K562 (cell line): ENCODE results near the gene LIFR. TPM values are rescaled to one million over a fixed set of nuclear protein-coding genes. Genes with fewer than 3 reads are reported as not detected.

Experiments
- AFF1 ChIP-seq, 2 experiments: fragments of 450-650 bp; IDR thresholded peaks; 2 replicates each; pipeline ENCODE4 v1.6.1; 2018; ENCODE audit warnings: mild to moderate bottlenecking in 2 of 2, low read depth in 1 of 2; ENCODE audit not compliant: partially characterized antibody in 2 of 2
- ARID1B ChIP-seq: fragments of 450-650 bp; IDR thresholded peaks from 2 replicates; pipeline ENCODE4 v1.6.1; 2016; ENCODE audit warnings: antibody characterized with exemption, mild to moderate bottlenecking, inconsistent platforms
- ARNT ChIP-seq, 2 experiments: fragments of 450-650 bp; IDR thresholded peaks; 2 replicates each; pipeline ENCODE4 v1.6.1; 2016; ENCODE audit warnings: mild to moderate bottlenecking in 1 of 2
- CCNT2 ChIP-seq: IDR thresholded peaks from 2 replicates; pipeline ENCODE4 v1.6.1; 2011; ENCODE audit warnings: borderline replicate concordance, low read depth, mild to moderate bottlenecking, moderate library complexity, mixed read lengths, low read length; ENCODE audit not compliant: insufficient read length; ENCODE audit errors: extremely low read depth
- COPS2 ChIP-seq: fragments of 450-650 bp; conservative IDR thresholded peaks from 2 replicates; pipeline ENCODE4 v1.6.1; 2016; ENCODE audit warnings: mild to moderate bottlenecking, moderate library complexity
- CREB5 ChIP-seq: fragments of 250-450 bp; sonication (Bioruptor Pico); IDR thresholded peaks from 2 replicates; pipeline ENCODE4 v1.5.0; 2020; ENCODE audit warnings: mild to moderate bottlenecking
- GATAD2B ChIP-seq: fragments of 450-650 bp; IDR thresholded peaks from 2 replicates; pipeline ENCODE4 v1.6.1; 2017; ENCODE audit warnings: mild to moderate bottlenecking, borderline replicate concordance
- NFIC ChIP-seq: fragments of 450-650 bp; IDR thresholded peaks from 2 replicates; pipeline ENCODE4 v1.6.1; 2017; ENCODE audit warnings: mild to moderate bottlenecking, inconsistent platforms
- NR2C2 ChIP-seq, 2 experiments: fragments of 200-800 bp in 1 of 2; sonication (Bioruptor generic) in 1 of 2; sonication (generic) in 1 of 2; formaldehyde crosslinking in 1 of 2; IDR thresholded peaks; 2 replicates each; pipeline versions ENCODE4 v1.6.1 to v1.8.0; 2016 to 2022; ENCODE audit warnings: mild to moderate bottlenecking in 1 of 2, missing compliant biosample characterization in 1 of 2, missing genetic modification characterization in 1 of 2, missing genetic modification reagents in 1 of 2
- PHF8 ChIP-seq: fragments of 200-600 bp; sonication (generic); IDR thresholded peaks from 2 replicates; pipeline ENCODE4 v1.6.1; 2012; ENCODE audit warnings: mixed run types, mild to moderate bottlenecking, inconsistent platforms, low read length, moderate library complexity, borderline replicate concordance
- RBFOX2 ChIP-seq: fragments of 200-400 bp; formaldehyde crosslinking; IDR thresholded peaks from 2 replicates; pipeline ENCODE4 v1.6.1; 2017; ENCODE audit warnings: low read depth, mild to moderate bottlenecking, low read length, moderate library complexity
- ZBTB17 ChIP-seq: fragments of 450-650 bp; formaldehyde crosslinking; IDR thresholded peaks from 2 replicates; pipeline ENCODE4 v1.4.0; 2020; ENCODE audit warnings: mild to moderate bottlenecking
- ZNF316 ChIP-seq: fragments of 450-650 bp; IDR thresholded peaks from 2 replicates; pipeline ENCODE4 v1.6.1; 2016
- polyA plus RNA-seq, 8 experiments: library from polyadenylated mRNA; depleted of rRNA in 4 of 8; stranded (reverse) in 5 of 8; unstranded in 3 of 8; fragments of >200 nt; fragmentation: Nextera tagmentation in 2 of 8; fragmentation: Illumina TruSeq in 1 of 8; extraction: Ambion mirVana in 2 of 8; extraction: Trizol in 1 of 8; gene quantifications; 2 replicates each; pipeline versions ENCODE4 v1.2.1 to v1.2.3, GENCODE V29; 2011 to 2014; ENCODE audit warnings: inconsistent platforms in 1 of 8, missing spikeins in 1 of 8
- total RNA-seq, 7 experiments: library from RNA; depleted of rRNA in 6 of 7; stranded (reverse); fragments of >200 nt in 6 of 7; fragmentation: Illumina TruSeq in 2 of 7; extraction: Trizol in 2 of 7; gene quantifications; 2 replicates each; pipeline versions ENCODE4 v1.2.1 to v1.2.3, GENCODE V29; 2011 to 2021; ENCODE audit warnings: low replicate concordance in 1 of 7
- TF ChIP-seq, protein P1 (sequence below): sonication (generic); formaldehyde crosslinking; IDR thresholded peaks from 2 replicates; pipeline ENCODE4 v1.8.0; 2023; ENCODE audit warnings: missing genetic modification reagents, mild to moderate bottlenecking, borderline replicate concordance

The LIFR gene
- total and polyA plus RNA-seq, 9 of the 15 experiments (the other 6 are each of a cell fraction or from before 2014, with no cell fraction given): 0.43 to 5.7 (median 3.3) TPM

- no peak for TF ChIP-seq NFIC
- TF ChIP-seq COPS2: no peak
- no peak for TF ChIP-seq CCNT2
- no peak for TF ChIP-seq ZBTB17 (CRISPR knock-in tag)
- TF ChIP-seq PHF8: peak; percentile 39; the same call in 1 of the 2 replicates
- no peak for TF ChIP-seq AFF1 (IDR thresholded peaks at IDR 0.05; ENCODE audit: low read depth in 1 of 2, partially characterized antibody in 2 of 2)
- TF ChIP-seq GATAD2B: peak; percentile 76; the same call in 1 of the 2 replicates
- TF ChIP-seq ARID1B: no peak
- TF ChIP-seq, protein P1, sequence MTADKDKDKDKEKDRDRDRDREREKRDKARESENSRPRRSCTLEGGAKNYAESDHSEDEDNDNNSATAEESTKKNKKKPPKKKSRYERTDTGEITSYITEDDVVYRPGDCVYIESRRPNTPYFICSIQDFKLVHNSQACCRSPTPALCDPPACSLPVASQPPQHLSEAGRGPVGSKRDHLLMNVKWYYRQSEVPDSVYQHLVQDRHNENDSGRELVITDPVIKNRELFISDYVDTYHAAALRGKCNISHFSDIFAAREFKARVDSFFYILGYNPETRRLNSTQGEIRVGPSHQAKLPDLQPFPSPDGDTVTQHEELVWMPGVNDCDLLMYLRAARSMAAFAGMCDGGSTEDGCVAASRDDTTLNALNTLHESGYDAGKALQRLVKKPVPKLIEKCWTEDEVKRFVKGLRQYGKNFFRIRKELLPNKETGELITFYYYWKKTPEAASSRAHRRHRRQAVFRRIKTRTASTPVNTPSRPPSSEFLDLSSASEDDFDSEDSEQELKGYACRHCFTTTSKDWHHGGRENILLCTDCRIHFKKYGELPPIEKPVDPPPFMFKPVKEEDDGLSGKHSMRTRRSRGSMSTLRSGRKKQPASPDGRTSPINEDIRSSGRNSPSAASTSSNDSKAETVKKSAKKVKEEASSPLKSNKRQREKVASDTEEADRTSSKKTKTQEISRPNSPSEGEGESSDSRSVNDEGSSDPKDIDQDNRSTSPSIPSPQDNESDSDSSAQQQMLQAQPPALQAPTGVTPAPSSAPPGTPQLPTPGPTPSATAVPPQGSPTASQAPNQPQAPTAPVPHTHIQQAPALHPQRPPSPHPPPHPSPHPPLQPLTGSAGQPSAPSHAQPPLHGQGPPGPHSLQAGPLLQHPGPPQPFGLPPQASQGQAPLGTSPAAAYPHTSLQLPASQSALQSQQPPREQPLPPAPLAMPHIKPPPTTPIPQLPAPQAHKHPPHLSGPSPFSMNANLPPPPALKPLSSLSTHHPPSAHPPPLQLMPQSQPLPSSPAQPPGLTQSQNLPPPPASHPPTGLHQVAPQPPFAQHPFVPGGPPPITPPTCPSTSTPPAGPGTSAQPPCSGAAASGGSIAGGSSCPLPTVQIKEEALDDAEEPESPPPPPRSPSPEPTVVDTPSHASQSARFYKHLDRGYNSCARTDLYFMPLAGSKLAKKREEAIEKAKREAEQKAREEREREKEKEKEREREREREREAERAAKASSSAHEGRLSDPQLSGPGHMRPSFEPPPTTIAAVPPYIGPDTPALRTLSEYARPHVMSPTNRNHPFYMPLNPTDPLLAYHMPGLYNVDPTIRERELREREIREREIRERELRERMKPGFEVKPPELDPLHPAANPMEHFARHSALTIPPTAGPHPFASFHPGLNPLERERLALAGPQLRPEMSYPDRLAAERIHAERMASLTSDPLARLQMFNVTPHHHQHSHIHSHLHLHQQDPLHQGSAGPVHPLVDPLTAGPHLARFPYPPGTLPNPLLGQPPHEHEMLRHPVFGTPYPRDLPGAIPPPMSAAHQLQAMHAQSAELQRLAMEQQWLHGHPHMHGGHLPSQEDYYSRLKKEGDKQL: 0 out of 2 replicates have a peak, but pooled peaks have one; percentile 53
- no peak for TF ChIP-seq NR2C2 (CRISPR knock-in tag; IDR thresholded peaks at IDR 0.05)
- peak; percentile 43; the same call in 1 of the 2 replicates for TF ChIP-seq NR2C2 (tag; IDR thresholded peaks at IDR 0.05)
- no peak for TF ChIP-seq CREB5 (CRISPR knock-in tag)
- no peak for TF ChIP-seq RBFOX2
- no peak for TF ChIP-seq ZNF316
- no peak for TF ChIP-seq ARNT (IDR thresholded peaks at IDR 0.05)
Observed at GRCh38 chr5:38556088-38556598, 303 bp downstream of the LIFR start (continued).
